ENCODE measurements around the gene LAMA5.

DNA sequence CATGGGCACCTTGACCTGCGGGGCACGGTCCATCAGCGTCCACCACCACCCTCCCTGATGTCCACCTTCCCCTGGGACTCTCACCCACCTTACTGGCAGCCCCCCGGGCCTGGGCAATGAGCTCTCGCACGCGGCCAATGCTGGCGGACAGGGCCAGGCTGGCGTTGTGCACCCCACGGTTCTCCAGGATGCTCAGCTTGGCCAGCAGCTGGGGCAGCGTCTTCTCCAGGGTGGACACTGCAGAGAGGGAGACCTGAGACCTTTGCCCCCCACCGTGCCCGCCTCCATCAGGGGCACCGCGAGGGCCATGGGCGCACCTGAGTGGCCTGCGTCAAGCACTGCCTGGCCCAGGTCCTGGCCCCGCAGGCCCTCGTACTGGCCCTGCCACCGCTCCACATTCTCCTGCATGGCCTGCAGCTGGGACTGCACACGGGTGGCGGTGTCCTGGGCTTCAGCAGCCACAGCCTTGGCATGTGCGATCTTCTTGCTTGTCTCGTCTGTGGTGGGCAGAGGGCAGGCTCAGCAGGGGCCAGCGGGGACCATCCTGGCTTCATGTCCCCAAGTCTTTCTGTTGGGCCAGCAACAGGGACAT, 52.3 kb downstream of the LAMA5 start:
- TF ChIP-seq POLR2A (IDR thresholded peaks at IDR 0.05; ENCODE audit: low read length) (no peak), GATA1 (IDR thresholded peaks at IDR 0.05; ENCODE audit: low read depth, low read length) (no peak)

Data from erythroblast (primary cell).